GM13977 (cell line): ENCODE results near the gene TTN.
A peak's percentile ranks its signal among the peaks of the same experiment; 100 is the strongest.
"Not testable (repeated sequence)": the region's sequence is repeated elsewhere in the genome, so short reads cannot be mapped to it uniquely, and the experiment has no call there.

Experiments used
- DNase-seq: peaks from one replicate; pipeline ENCODE4 v3.0.0; 2012; ENCODE audit warnings: low spot score
- CTCF ChIP-seq: IDR thresholded peaks from 2 replicates; pipeline ENCODE4 v1.5.1; 2012; ENCODE audit warnings: mild to moderate bottlenecking, control low read depth; ENCODE audit not compliant: insufficient read depth; ENCODE audit errors: extremely low read depth, missing control alignments
- in situ Hi-C: fragments of 300-500 bp; cut with MboI; formaldehyde crosslinking; loops from one replicate; pipeline ENCODE4 v1.12.0; 2022; ENCODE audit warnings: low sequenced_read_pairs, low pct_unique_long_range_greater_than_20kb, mixed read lengths, inconsistent platforms; ENCODE audit not compliant: unreplicated experiment

Gene TTN

DNA sequence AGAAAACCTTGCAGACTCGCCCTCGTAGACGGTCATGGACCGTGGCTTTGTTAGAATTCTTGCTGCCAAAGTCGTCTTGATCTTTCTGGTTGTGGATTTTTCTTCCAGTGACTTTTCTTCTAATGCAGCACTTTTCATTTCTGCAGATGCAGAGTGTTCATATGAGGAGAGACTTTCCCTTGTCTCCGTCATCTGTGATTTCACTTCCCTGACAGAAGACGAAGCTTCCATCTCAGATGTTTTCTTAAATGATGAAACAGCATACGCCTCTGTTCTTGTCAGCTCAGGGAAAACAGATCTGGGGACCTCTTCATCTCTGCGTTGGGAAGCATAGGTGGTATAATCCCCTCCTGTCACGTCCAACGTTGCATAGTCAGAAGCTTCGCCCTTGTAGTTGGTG, 276.1 kb downstream of the TTN start:
- no peak for DNase-seq
- no peak for TF ChIP-seq CTCF
- in situ Hi-C loops, result no loop called here

- in situ Hi-C loops, result no loop called here
- DNase-seq, result peak; percentile 58
- TF ChIP-seq CTCF, result no peak
These were observed 276.5 kb downstream of the TTN start for GRCh38 chr2:178530625-178531142.

DNA sequence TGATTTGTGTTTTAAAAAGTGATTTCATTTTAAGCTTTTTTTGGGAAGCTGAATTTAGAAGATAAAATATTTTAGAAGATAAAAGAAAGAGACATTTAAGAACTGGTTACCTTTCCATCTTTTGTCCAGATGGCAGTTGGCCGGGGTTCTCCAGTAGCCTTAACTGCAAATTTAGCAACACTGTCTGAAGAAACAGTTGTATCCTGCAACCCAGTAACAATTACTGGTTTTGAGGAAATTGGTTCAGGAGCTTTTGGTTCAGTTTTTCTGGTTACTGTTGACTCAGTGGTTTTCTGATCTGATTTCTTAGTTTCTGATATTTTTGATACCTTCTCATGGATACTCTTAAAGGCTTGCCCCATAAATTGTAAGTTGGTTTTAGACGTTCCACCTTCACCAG, 277.1 kb downstream of the TTN start:
- no peak for DNase-seq
- in situ Hi-C loops, result no loop called here
- TF ChIP-seq CTCF, result no peak

DNA sequence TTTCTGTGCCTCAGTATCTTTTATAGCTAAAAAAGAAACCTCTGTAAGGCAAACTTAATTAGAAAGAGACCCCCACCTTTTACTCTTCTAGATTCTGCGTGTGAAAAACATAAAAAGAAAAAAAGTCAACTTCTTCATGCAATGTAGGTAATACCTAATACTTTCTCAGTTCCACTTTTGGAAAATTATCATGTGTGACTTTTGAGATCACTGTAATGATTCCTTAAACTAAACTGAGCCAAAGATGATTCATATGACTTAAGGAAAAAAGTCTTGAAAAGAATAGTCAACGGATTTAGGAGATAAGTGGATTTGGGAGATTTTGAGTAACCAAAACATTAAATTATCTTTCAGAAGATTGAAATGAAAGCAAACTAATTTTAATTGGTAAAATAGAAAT, 278.0 kb downstream of the TTN start:
- TF ChIP-seq CTCF, result no peak
- in situ Hi-C loops, result no loop called here
- no peak for DNase-seq

DNA sequence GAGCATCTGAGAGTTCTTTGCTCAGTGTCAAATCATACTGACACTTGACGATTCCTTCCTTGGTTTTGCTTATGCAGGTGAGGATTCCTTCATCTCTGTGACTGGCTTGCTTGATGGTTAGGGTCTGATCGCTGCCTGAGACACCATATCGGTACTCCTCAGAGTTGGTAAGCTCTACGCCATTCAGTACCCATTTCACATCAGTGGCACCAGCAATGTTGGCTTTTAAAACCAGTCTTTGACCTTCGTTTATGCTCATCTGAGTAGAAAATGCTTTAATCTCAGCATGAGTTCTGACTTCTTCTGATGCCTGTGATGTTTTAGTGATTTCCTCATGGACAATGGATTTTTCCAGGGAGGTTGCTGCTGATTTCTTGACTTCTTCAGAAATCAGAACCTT, 278.6 kb downstream of the TTN start:
- no peak for DNase-seq
- in situ Hi-C loops, result no loop called here
- TF ChIP-seq CTCF, result no peak

DNA sequence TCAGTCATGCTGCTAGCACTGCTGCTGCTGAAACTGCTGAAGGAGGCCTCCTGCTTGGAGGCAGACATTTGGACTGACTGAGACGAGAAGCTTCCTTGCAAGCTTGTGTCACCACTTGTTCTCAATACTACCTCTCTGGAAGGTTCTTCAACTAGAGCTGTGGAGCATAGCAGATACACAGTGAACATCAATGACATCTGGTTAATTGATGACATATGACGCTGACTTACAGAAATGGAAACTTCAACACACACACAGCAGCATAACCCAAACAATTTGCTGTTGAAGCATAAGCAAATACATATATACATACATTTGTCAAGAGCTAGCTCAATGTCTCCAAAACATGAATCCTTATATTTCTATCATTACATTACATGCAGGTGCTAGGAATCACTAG, 279.6 kb downstream of the TTN start:
- in situ Hi-C loops, result no loop called here
- TF ChIP-seq CTCF, result no peak
- DNase-seq, result no peak

DNA sequence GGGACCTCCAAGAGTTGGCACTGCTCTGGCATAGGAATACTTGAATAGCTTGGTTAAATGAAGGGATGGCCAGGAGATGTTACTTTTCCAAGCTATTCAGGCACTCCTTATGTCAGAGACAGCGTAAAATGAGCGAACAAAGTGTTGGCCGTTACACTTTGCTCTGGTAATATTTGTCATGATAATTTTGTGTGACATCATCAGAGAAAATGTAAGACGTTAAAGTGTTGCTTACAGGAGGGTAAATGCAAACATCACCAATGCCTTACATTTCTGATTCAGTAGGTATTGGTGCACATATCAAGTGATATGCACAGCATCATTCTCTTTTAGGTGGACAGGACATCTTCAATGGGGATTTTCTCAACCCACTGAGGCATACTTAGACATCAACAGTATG, 281.0 kb downstream of the TTN start:
- TF ChIP-seq CTCF, result no peak
- in situ Hi-C loops, result no loop called here
- no peak for DNase-seq

- DNase-seq, in situ Hi-C loops: not testable (repeated sequence)
These were observed 281.8 kb downstream of the TTN start for GRCh38 chr2:178525460-178525859.

GRCh38 chr2:178525010-178525409, 282.2 kb downstream of the TTN start:
- in situ Hi-C loops, DNase-seq: not testable (repeated sequence)
